ENCODE measurements around the gene CMTR1. TPM values are rescaled to one million over a fixed set of nuclear protein-coding genes. Genes with fewer than 3 reads are reported as not detected.
"Not testable (repeated sequence)": the region's sequence is repeated elsewhere in the genome, so short reads cannot be mapped to it uniquely, and the experiment has no call there.

The CMTR1 gene
- total RNA-seq, 1 experiment from 2014 or later, result 36.4 TPM

DNA sequence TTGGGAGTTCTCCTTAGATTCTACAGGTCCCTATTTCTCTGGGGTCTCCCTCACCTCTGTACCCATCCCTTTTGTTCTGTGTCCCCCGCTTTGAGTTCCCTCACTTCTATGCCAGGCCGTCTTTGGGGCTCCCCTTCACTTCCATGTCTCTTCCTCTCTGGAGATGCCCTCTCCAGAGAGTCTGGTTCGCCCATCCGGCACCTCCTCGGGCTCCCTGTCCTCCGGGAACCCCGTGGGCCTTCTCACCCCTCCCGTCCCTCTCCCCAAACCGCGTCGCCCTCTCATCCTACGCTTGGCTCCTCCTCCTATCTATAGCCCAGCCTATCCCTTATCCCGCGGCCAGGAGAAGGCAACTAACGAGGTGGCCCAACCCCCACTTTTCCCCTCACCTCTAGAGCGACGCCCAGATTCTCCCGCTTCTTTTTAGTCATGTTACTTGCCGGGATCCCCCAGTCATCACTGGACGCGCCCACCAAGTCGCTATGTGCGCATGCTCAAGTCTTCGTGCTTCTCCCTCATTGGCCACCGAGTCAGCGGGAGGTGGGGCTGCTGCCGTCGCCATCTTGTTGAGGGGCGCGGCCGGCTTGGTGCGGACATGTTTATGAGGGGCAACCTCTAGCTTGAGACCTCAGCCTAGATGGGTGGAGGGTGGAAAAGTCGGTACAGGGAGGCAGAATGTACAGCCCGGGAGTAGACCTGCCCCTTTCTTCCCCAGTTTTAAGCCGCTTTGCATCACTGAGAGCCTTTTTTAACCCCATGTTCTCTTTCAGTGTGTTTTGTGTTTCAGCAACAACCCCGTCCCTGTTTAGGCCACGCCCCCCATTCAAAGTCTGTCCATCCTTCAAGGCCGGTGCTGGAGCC is 66.6 kb downstream of the CMTR1 start, which contains the start of gene CCDC167:
Gene CCDC167 (minus strand): TSS at position 461 of the 861 bp plus-strand sequence. CDS start 30 bp downstream, at position 431.
- H3K36me3 ChIP-seq (ENCODE audit: low read depth, low read length), result no peaks in the 10 kb centered on the region
- intact Hi-C loops (cut with micrococcal nuclease), result no loop called here
- H3K27ac ChIP-seq (ENCODE audit: low read length), result peak within 1 kb of the TSS; percentile 17
- no peaks in the 10 kb centered on the region for H3K9me3 ChIP-seq (ENCODE audit: low read length)
- CTCF ChIA-PET, result no interaction called here
- peak within 1 kb of the TSS; percentile 90 for H3K4me2 ChIP-seq (ENCODE audit: low read length)
- H3K9me2 ChIP-seq (replicated peaks; ENCODE audit: low read length), result no peaks in the 10 kb centered on the region
- BruUV-seq (replicated peaks), result no TSS peak
- peak within 1 kb of the TSS; percentile 78 for H3K4me3 ChIP-seq (ENCODE audit: low read length)
- H3K79me2 ChIP-seq (ENCODE audit: low read length), result no peaks in the 10 kb centered on the region
- no peaks in the 10 kb centered on the region for H3F3A ChIP-seq (ENCODE audit: low read length, unreplicated experiment)
- H4K20me1 ChIP-seq (ENCODE audit: low read length), result no peaks in the 10 kb centered on the region
- H3K9ac ChIP-seq (ENCODE audit: low read length), result peak within 1 kb of the TSS; percentile 87
- ATAC-seq, result peak; percentile 92
- H3K4me1 ChIP-seq (ENCODE audit: insufficient read depth, low read length), result peaks cover 6% of the 10 kb centered on the region; the same call in 1 of the 2 replicates
- TF ChIP-seq EZH2 (IDR thresholded peaks at IDR 0.05; ENCODE audit: low read length, unreplicated experiment) (no peak), EZH2phosphoT487 (IDR thresholded peaks at IDR 0.05; ENCODE audit: borderline replicate concordance, low read length) (no peak)
- TF ChIP-seq, protein P1, sequence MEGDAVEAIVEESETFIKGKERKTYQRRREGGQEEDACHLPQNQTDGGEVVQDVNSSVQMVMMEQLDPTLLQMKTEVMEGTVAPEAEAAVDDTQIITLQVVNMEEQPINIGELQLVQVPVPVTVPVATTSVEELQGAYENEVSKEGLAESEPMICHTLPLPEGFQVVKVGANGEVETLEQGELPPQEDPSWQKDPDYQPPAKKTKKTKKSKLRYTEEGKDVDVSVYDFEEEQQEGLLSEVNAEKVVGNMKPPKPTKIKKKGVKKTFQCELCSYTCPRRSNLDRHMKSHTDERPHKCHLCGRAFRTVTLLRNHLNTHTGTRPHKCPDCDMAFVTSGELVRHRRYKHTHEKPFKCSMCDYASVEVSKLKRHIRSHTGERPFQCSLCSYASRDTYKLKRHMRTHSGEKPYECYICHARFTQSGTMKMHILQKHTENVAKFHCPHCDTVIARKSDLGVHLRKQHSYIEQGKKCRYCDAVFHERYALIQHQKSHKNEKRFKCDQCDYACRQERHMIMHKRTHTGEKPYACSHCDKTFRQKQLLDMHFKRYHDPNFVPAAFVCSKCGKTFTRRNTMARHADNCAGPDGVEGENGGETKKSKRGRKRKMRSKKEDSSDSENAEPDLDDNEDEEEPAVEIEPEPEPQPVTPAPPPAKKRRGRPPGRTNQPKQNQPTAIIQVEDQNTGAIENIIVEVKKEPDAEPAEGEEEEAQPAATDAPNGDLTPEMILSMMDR (conservative IDR thresholded peaks at IDR 0.05; ENCODE audit: low read depth, low read length), result no peak
- peak; percentile 99 for DNase-seq
- peak within 1 kb of the TSS; percentile 87 for H2AFZ ChIP-seq (ENCODE audit: low read length)
- H3K27me3 ChIP-seq (ENCODE audit: low read length), result no peaks in the 10 kb centered on the region
- POLR2A ChIA-PET (ENCODE audit: unreplicated experiment), result interaction anchor here (0.8 kb wide), 1 partner anchor 16 kb away, joined by 3 read pairs; no protein-coding TSS in a partner anchor

DNA sequence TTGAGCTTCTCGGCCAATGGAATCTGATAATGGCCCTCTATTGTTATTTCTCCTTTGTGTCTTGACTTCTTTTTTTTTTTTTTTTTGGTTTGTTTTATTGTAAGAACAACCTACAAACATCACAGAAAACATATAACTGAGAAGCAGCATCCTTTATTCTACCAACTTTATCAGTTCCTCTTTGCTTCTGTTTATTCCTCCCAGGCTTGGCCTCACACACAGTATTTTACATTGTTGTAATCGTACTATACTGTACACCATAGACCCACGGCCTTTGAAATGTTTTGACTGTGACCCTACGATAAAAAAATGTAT is 67.2 kb downstream of the CMTR1 start:
- POLR2A ChIA-PET (ENCODE audit: unreplicated experiment), result interaction anchor here (0.8 kb wide), 1 partner anchor 16 kb away, joined by 3 read pairs; no protein-coding TSS in a partner anchor
- no peaks in the 10 kb centered on the region for H3K9me3 ChIP-seq (ENCODE audit: low read length)
- no TSS peak for BruUV-seq (replicated peaks)
- H3K9ac ChIP-seq (ENCODE audit: low read length), result peak overlapping the region; percentile 87; the same call in 1 of the 2 replicates
- no peaks in the 10 kb centered on the region for H3K27me3 ChIP-seq (ENCODE audit: low read length)
- no peak overlapping the region for H3K27ac ChIP-seq (ENCODE audit: low read length)
- ATAC-seq (no peak), DNase-seq (no peak)
- no peaks in the 10 kb centered on the region for H3K79me2 ChIP-seq (ENCODE audit: low read length)
- H3K9me2 ChIP-seq (replicated peaks; ENCODE audit: low read length), result no peaks in the 10 kb centered on the region
- no peaks in the 10 kb centered on the region for H4K20me1 ChIP-seq (ENCODE audit: low read length)
- H3K4me2 ChIP-seq (ENCODE audit: low read length), result peak overlapping the region; percentile 90
- no peaks in the 10 kb centered on the region for H3F3A ChIP-seq (ENCODE audit: low read length, unreplicated experiment)
- CTCF ChIA-PET, result no interaction called here
- TF ChIP-seq EZH2phosphoT487 (IDR thresholded peaks at IDR 0.05; ENCODE audit: borderline replicate concordance, low read length) (no peak), EZH2 (IDR thresholded peaks at IDR 0.05; ENCODE audit: low read length, unreplicated experiment) (no peak)
- TF ChIP-seq, protein P1 (conservative IDR thresholded peaks at IDR 0.05; ENCODE audit: low read depth, low read length), result no peak
- peak overlapping the region; percentile 87 for H2AFZ ChIP-seq (ENCODE audit: low read length)
- H3K4me3 ChIP-seq (ENCODE audit: low read length), result peak overlapping the region; percentile 78; the same call in 1 of the 2 replicates
- H3K4me1 ChIP-seq (ENCODE audit: insufficient read depth, low read length), result peaks cover 6% of the 10 kb centered on the region; the same call in 1 of the 2 replicates
- intact Hi-C loops (cut with micrococcal nuclease), result no loop called here
- no peaks in the 10 kb centered on the region for H3K36me3 ChIP-seq (ENCODE audit: low read depth, low read length)

DNA sequence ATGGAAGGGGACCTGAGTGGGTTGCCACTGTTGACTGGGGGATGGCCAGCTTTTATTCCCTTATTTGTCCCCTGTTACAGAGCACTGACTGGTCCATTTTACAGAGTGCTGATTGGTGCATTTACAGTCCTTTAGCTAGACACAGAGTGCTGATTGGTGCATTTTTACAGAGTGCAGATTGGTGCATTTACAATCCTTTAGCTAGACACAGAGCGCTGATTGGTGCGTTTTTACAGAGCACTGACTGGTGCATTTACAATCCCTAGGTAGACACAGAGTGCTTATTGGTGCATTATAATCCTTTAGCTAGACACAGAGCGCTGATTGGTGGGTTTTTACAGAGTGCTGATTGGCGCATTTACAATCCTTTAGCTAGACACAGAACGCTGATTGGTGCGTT is 67.9 kb downstream of the CMTR1 start:
- DNase-seq; intact Hi-C loops (cut with micrococcal nuclease); H3K4me3 ChIP-seq (ENCODE audit: low read length); CTCF ChIA-PET; H3F3A ChIP-seq (ENCODE audit: low read length, unreplicated experiment); H3K9me3 ChIP-seq (ENCODE audit: low read length); H4K20me1 ChIP-seq (ENCODE audit: low read length); H3K9ac ChIP-seq (ENCODE audit: low read length); POLR2A ChIA-PET (ENCODE audit: unreplicated experiment); ATAC-seq; H2AFZ ChIP-seq (ENCODE audit: low read length); H3K36me3 ChIP-seq (ENCODE audit: low read depth, low read length); H3K27ac ChIP-seq (ENCODE audit: low read length); H3K4me1 ChIP-seq (ENCODE audit: insufficient read depth, low read length); H3K9me2 ChIP-seq (replicated peaks; ENCODE audit: low read length); BruUV-seq (replicated peaks); H3K79me2 ChIP-seq (ENCODE audit: low read length); H3K27me3 ChIP-seq (ENCODE audit: low read length); H3K4me2 ChIP-seq (ENCODE audit: low read length): not testable (repeated sequence)

Measured in PC-3 (cell line).